ENCODE results near the gene CLRN2. TPM values are rescaled to one million over a fixed set of nuclear protein-coding genes. Genes with fewer than 3 reads are reported as not detected.

CLRN2 gene
- total RNA-seq (2014; rRNA removed; shearing (Covaris generic)), result not detected in 2 replicates
- not detected in 2 replicates for polyA plus RNA-seq (2014; cell fraction: nucleus; rRNA removed)

GRCh38 chr4:17514865-17515264, at the start of gene CLRN2:
Gene CLRN2, plus strand, starts transcription at chr4:17515165. Its CDS starts 102 bp downstream, at chr4:17515267.
- DNase-seq (ENCODE audit: extremely low read depth, low read depth), result no peak

GRCh38 chr4:17468619-17469221, 46.2 kb upstream of the CLRN2 start:
- peak; percentile 26 for DNase-seq (ENCODE audit: extremely low read depth, low read depth)

- no peak for DNase-seq (ENCODE audit: extremely low read depth, low read depth)
Measured at GRCh38 chr4:17469931-17470674, 44.9 kb upstream of the CLRN2 start.

GRCh38 chr4:17475481-17475880, 39.5 kb upstream of the CLRN2 start:
- no peak for DNase-seq (ENCODE audit: extremely low read depth, low read depth)

GRCh38 chr4:17476853-17477252, 38.1 kb upstream of the CLRN2 start:
- DNase-seq (ENCODE audit: extremely low read depth, low read depth), result no peak

GRCh38 chr4:17477774-17478472, 37.0 kb upstream of the CLRN2 start:
- DNase-seq (ENCODE audit: extremely low read depth, low read depth), result no peak

- no peak for DNase-seq (ENCODE audit: extremely low read depth, low read depth)
Measured at GRCh38 chr4:17480210-17480927, 34.6 kb upstream of the CLRN2 start.

GRCh38 chr4:17480955-17481354, 34.0 kb upstream of the CLRN2 start:
- DNase-seq (ENCODE audit: extremely low read depth, low read depth), result no peak

GRCh38 chr4:17482716-17483115, 32.2 kb upstream of the CLRN2 start:
- DNase-seq (ENCODE audit: extremely low read depth, low read depth), result no peak

GRCh38 chr4:17489123-17489522, 25.8 kb upstream of the CLRN2 start:
- no peak for DNase-seq (ENCODE audit: extremely low read depth, low read depth)

- DNase-seq (ENCODE audit: extremely low read depth, low read depth), result no peak
Measured at GRCh38 chr4:17489721-17490120, 25.2 kb upstream of the CLRN2 start.

- no peak for DNase-seq (ENCODE audit: extremely low read depth, low read depth)
Measured at GRCh38 chr4:17490575-17491059, 24.3 kb upstream of the CLRN2 start.

GRCh38 chr4:17491196-17491595, 23.8 kb upstream of the CLRN2 start:
- DNase-seq (ENCODE audit: extremely low read depth, low read depth), result no peak

- no peak for DNase-seq (ENCODE audit: extremely low read depth, low read depth)
Measured at GRCh38 chr4:17492058-17492741, 22.8 kb upstream of the CLRN2 start.

- DNase-seq (ENCODE audit: extremely low read depth, low read depth), result no peak
Measured at GRCh38 chr4:17492876-17493275, 22.1 kb upstream of the CLRN2 start.

GRCh38 chr4:17493619-17494018, 21.3 kb upstream of the CLRN2 start:
- no peak for DNase-seq (ENCODE audit: extremely low read depth, low read depth)

- peak; percentile 27 for DNase-seq (ENCODE audit: extremely low read depth, low read depth)
Measured at GRCh38 chr4:17494258-17495190, 20.4 kb upstream of the CLRN2 start.

- no peak for DNase-seq (ENCODE audit: extremely low read depth, low read depth)
Measured at GRCh38 chr4:17497890-17498523, 17.0 kb upstream of the CLRN2 start.

GRCh38 chr4:17500574-17500973, 14.4 kb upstream of the CLRN2 start:
- no peak for DNase-seq (ENCODE audit: extremely low read depth, low read depth)

Data from NCI-H460 (cell line).